ENCODE data around the gene GPR142. TPM values are rescaled to one million over a fixed set of nuclear protein-coding genes. Genes with fewer than 3 reads are reported as not detected.

Gene GPR142, protein sequence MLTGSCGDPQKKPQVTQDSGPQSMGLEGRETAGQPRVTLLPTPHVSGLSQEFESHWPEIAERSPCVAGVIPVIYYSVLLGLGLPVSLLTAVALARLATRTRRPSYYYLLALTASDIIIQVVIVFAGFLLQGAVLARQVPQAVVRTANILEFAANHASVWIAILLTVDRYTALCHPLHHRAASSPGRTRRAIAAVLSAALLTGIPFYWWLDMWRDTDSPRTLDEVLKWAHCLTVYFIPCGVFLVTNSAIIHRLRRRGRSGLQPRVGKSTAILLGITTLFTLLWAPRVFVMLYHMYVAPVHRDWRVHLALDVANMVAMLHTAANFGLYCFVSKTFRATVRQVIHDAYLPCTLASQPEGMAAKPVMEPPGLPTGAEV
- not detected for polyA plus RNA-seq (2012; ENCODE audit: missing spikeins)

- TF ChIP-seq TAF1 (IDR thresholded peaks at IDR 0.05; ENCODE audit: borderline replicate concordance, low read depth, low read length) (no peak), POLR2A (IDR thresholded peaks at IDR 0.05; ENCODE audit: low read depth, low read length) (no peak), POLR2AphosphoS5 (IDR thresholded peaks at IDR 0.05; ENCODE audit: low read depth, low read length) (no peak)
- DNase-seq (ENCODE audit: insufficient read length) (no peak), FAIRE-seq (no peak)
Observed at GRCh38 chr17:74367206-74367605, at the start of gene GPR142. Gene GPR142, plus strand, starts transcription at chr17:74367506. Its CDS starts 2,035 bp downstream, at chr17:74369541.

DNA sequence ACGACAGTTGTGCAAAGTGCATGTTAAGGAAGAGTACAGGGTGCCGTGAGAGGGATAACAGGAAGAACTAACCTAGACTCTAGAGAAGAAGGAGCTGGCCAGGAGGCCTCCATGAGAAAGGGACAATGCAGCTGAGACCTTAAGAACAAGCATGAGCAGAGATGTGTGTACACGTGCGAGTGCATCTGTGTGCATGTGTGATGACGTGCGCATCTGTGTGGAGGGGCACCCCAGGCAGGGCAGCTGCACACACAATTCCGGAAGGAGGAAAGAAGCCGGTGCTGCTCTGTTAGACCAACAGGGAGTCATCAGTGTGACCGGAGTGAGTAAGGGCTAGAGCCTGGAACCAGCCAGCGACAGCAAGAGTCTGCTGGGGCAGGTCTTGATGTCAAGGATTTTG lies 48.9 kb upstream of the GPR142 start:
- FAIRE-seq (no peak), DNase-seq (ENCODE audit: insufficient read length) (no peak)
- TF ChIP-seq POLR2AphosphoS5 (IDR thresholded peaks at IDR 0.05; ENCODE audit: low read depth, low read length) (no peak), TAF1 (IDR thresholded peaks at IDR 0.05; ENCODE audit: borderline replicate concordance, low read depth, low read length) (no peak), POLR2A (IDR thresholded peaks at IDR 0.05; ENCODE audit: low read depth, low read length) (no peak)

- DNase-seq (ENCODE audit: insufficient read length), result no peak
- TF ChIP-seq TAF1 (IDR thresholded peaks at IDR 0.05; ENCODE audit: borderline replicate concordance, low read depth, low read length) (no peak), POLR2A (IDR thresholded peaks at IDR 0.05; ENCODE audit: low read depth, low read length) (no peak), POLR2AphosphoS5 (IDR thresholded peaks at IDR 0.05; ENCODE audit: low read depth, low read length) (no peak)
- FAIRE-seq, result no peak
Observed at GRCh38 chr17:74324521-74324920, 42.8 kb upstream of the GPR142 start.

GRCh38 chr17:74325376-74325742 lies 41.9 kb upstream of the GPR142 start:
- DNase-seq (ENCODE audit: insufficient read length), result no peak
- FAIRE-seq, result no peak
- TF ChIP-seq TAF1 (IDR thresholded peaks at IDR 0.05; ENCODE audit: borderline replicate concordance, low read depth, low read length), result no peak
- no peak for TF ChIP-seq POLR2AphosphoS5 (IDR thresholded peaks at IDR 0.05; ENCODE audit: low read depth, low read length)
- no peak for TF ChIP-seq POLR2A (IDR thresholded peaks at IDR 0.05; ENCODE audit: low read depth, low read length)

GRCh38 chr17:74325743-74326379 lies 41.4 kb upstream of the GPR142 start, which contains the start of gene KIF19:
Gene KIF19, plus strand, starts transcription at chr17:74326226. Its CDS starts 124 bp downstream, at chr17:74326350.
- peak; percentile 83 for DNase-seq (ENCODE audit: insufficient read length)
- no peak for FAIRE-seq
- TF ChIP-seq POLR2A (IDR thresholded peaks at IDR 0.05; ENCODE audit: low read depth, low read length) (no peak), POLR2AphosphoS5 (IDR thresholded peaks at IDR 0.05; ENCODE audit: low read depth, low read length) (no peak), TAF1 (IDR thresholded peaks at IDR 0.05; ENCODE audit: borderline replicate concordance, low read depth, low read length) (no peak)

DNA sequence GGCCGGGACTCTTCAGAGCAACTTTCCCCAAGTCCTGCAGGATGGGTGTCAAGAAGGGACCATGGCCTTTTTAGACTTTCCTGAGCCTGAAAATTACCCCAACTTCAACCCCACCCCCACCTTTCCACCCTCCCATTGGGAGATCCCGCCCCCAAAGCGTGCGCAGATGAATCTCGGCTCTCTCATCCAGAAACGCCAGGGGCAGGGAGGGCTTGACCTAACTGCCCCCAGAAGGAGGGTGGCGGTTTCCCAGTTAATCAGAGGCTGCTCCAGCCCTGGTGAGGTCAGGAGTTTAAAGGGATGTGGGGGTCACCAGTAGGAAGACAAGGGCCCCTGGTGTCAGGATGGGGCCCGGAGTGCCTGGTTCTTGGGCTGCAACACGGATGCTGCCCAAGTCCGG lies 40.8 kb upstream of the GPR142 start:
- no peak for FAIRE-seq
- TF ChIP-seq POLR2AphosphoS5 (IDR thresholded peaks at IDR 0.05; ENCODE audit: low read depth, low read length) (no peak), TAF1 (IDR thresholded peaks at IDR 0.05; ENCODE audit: borderline replicate concordance, low read depth, low read length) (no peak), POLR2A (IDR thresholded peaks at IDR 0.05; ENCODE audit: low read depth, low read length) (no peak)

DNA sequence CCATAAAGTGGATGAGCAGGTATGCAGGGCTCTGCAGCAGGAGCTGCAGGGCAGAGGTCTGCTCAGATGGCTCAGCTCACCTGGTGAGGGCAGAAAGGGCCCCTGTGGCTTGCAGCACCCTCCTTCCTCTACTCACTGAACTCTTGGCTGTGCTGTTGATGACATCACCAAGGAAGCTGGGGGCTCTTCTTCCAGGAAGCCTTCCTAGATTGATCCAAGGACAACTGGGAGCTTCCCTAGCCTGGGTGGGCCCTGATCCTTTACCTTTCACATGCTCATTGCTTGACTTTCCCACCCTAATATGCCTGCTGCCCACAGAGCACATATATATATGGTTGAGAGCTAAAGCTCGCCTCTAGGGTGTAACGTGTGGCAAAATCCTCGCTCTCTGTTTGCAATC lies 38.8 kb upstream of the GPR142 start:
- DNase-seq (ENCODE audit: insufficient read length) (no peak), FAIRE-seq (no peak)
- TF ChIP-seq POLR2AphosphoS5 (IDR thresholded peaks at IDR 0.05; ENCODE audit: low read depth, low read length) (no peak), TAF1 (IDR thresholded peaks at IDR 0.05; ENCODE audit: borderline replicate concordance, low read depth, low read length) (no peak), POLR2A (IDR thresholded peaks at IDR 0.05; ENCODE audit: low read depth, low read length) (no peak)

More for the DNA sequence above, 40.8 kb upstream of the GPR142 start:
- DNase-seq (ENCODE audit: insufficient read length), result no peak

- DNase-seq (ENCODE audit: insufficient read length) (no peak), FAIRE-seq (no peak)
- no peak for TF ChIP-seq POLR2A (IDR thresholded peaks at IDR 0.05; ENCODE audit: low read depth, low read length)
- no peak for TF ChIP-seq TAF1 (IDR thresholded peaks at IDR 0.05; ENCODE audit: borderline replicate concordance, low read depth, low read length)
- no peak for TF ChIP-seq POLR2AphosphoS5 (IDR thresholded peaks at IDR 0.05; ENCODE audit: low read depth, low read length)
Observed at GRCh38 chr17:74329378-74329777, 37.9 kb upstream of the GPR142 start.

DNA sequence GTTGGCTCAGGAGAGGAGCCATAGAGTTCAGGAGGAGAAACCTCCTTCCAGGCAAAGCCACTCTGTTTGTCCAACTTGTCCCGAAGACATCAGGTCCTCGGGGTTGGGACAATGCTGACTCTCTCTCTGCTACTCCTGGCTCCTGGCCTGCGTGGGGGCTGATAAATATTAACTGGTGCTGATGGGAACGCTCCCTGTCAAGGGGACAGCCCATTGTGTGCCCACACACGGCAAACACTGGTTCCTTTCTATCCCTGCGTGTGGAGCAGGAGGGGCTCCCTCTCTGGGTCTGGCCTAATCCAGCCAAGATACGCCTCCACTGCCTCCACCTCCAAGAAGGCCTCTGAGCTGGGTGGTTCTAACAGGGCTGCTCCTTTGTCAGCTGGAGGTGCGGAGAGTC lies 36.9 kb upstream of the GPR142 start:
- TF ChIP-seq TAF1 (IDR thresholded peaks at IDR 0.05; ENCODE audit: borderline replicate concordance, low read depth, low read length) (no peak), POLR2AphosphoS5 (IDR thresholded peaks at IDR 0.05; ENCODE audit: low read depth, low read length) (no peak), POLR2A (IDR thresholded peaks at IDR 0.05; ENCODE audit: low read depth, low read length) (no peak)
- no peak for DNase-seq (ENCODE audit: insufficient read length)
- no peak for FAIRE-seq

- peak; percentile 38 for FAIRE-seq
- no peak for TF ChIP-seq TAF1 (IDR thresholded peaks at IDR 0.05; ENCODE audit: borderline replicate concordance, low read depth, low read length)
- no peak for TF ChIP-seq POLR2A (IDR thresholded peaks at IDR 0.05; ENCODE audit: low read depth, low read length)
- no peak for TF ChIP-seq POLR2AphosphoS5 (IDR thresholded peaks at IDR 0.05; ENCODE audit: low read depth, low read length)
- DNase-seq (ENCODE audit: insufficient read length), result no peak
Observed at GRCh38 chr17:74332017-74332650, 35.2 kb upstream of the GPR142 start.

GRCh38 chr17:74332763-74333283 lies 34.5 kb upstream of the GPR142 start:
- TF ChIP-seq POLR2AphosphoS5 (IDR thresholded peaks at IDR 0.05; ENCODE audit: low read depth, low read length) (no peak), TAF1 (IDR thresholded peaks at IDR 0.05; ENCODE audit: borderline replicate concordance, low read depth, low read length) (no peak), POLR2A (IDR thresholded peaks at IDR 0.05; ENCODE audit: low read depth, low read length) (no peak)
- no peak for FAIRE-seq
- DNase-seq (ENCODE audit: insufficient read length), result no peak

Measured in GM12892 (cell line).